T-helper 2 cell (primary cell): ENCODE data around the gene SCARF2.
"Not testable (repeated sequence)": the region's sequence is repeated elsewhere in the genome, so short reads cannot be mapped to it uniquely, and the experiment has no call there.

Experiments used
- DNase-seq, 5 experiments: peaks; one replicate each; pipeline versions ENCODE4 v3.0.0 to v3.0.0-alpha.2; 2012 to 2022
- total RNA-seq, 2 donors: gene quantifications; one replicate each; lab custom pipeline; 2026; lab: John Stamatoyannopoulos, UW

SCARF2 gene, protein sequence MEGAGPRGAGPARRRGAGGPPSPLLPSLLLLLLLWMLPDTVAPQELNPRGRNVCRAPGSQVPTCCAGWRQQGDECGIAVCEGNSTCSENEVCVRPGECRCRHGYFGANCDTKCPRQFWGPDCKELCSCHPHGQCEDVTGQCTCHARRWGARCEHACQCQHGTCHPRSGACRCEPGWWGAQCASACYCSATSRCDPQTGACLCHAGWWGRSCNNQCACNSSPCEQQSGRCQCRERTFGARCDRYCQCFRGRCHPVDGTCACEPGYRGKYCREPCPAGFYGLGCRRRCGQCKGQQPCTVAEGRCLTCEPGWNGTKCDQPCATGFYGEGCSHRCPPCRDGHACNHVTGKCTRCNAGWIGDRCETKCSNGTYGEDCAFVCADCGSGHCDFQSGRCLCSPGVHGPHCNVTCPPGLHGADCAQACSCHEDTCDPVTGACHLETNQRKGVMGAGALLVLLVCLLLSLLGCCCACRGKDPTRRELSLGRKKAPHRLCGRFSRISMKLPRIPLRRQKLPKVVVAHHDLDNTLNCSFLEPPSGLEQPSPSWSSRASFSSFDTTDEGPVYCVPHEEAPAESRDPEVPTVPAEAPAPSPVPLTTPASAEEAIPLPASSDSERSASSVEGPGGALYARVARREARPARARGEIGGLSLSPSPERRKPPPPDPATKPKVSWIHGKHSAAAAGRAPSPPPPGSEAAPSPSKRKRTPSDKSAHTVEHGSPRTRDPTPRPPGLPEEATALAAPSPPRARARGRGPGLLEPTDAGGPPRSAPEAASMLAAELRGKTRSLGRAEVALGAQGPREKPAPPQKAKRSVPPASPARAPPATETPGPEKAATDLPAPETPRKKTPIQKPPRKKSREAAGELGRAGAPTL
- 4.5 to 5.6 reads per million in 2 donors for total RNA-seq

DNA sequence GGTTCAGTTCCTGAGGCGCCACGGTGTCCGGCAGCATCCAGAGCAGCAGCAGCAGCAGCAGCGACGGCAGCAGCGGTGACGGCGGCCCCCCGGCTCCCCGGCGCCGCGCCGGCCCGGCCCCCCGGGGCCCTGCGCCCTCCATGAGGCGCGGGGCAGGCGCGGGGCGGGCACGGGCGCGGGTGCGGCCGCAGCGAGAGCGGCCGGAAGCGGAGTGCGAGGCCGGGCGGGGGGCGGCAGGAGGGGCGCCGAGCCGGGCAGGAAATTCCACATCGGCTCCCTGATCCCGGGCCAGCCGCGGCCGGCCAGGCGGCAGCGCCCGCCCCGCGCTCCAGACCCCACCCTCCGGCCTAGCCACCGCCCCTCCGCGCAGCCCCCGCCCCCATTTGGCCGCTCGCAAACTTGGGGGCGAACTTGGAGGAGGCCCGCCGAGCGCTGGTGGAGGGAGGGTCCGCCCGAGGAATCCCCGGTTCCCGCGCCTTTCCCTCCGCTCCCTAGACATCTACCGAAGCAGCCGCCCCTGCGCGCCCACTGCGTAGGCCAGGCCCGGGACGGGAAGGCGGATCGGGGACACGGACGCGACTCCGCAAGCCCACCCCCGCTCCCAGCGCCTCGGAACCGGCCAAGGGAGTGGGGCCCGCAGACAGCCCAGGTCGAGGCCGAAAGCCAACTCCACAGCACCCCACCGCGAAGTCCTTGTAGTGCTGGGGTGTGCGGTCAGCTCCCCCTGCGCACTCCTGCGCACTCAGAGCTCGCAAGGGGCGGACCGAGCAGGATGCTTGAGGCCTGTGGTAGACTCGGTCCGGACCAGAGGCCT is at the start of gene SCARF2:
TSS of gene SCARF2 (minus strand) at position 213 of the 814 bp plus-strand sequence. CDS start at position 142, 71 bp downstream.
- DNase-seq, result no peak

DNA sequence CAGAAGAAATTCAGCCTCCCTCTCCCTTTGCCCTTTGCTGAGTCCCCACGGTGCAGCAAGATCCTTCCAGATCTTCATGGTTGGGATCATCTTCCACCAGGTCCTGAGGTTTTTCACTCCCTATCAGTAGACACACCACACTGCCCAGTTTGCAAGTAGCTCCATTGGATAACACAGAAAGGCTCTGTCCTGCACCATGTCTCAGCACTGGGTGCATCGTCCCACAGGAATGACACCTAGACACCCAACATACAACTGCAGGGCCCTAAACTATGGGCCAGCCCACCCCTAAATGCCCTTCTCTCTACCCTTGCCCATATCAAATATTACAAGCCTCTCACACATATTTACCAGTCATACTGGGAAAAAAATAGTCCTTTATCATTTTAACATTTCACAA is 48.6 kb upstream of the SCARF2 start:
- DNase-seq, result no peak

DNA sequence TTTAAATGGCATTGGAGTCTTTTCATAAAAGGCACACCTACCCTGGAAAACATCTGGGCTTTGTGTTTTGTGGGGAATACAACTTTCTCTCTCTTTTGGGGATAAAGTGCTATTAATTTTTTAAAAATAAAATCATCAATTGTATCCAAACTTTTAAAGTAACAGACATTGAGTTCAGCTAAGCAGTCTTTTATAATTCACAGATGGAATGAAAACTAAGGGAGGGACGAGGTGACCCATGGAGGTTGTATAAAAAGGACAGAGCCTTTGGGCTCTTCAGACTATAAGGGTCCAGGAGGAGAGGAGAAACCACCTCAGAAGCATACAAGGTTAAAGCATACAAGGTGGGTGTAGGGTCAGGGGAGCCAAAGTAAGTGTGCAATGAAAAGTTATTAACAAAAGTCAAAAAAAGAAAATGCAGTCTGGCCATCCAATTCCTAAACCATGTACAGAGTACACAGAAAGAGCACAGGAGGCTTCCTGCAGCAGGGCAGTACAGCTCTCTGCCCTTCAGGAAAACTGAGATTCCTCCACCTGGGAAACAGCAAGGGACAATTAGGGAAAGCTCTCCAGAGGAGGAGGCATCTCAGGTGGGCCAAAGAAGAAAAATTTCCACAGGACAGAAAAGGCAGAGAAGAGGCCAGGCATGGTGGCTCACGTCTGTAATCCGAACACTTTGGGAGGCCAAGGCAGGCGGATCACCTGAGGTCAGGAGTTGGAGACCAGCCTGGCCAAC is 47.5 kb upstream of the SCARF2 start:
- no peak for DNase-seq

DNA sequence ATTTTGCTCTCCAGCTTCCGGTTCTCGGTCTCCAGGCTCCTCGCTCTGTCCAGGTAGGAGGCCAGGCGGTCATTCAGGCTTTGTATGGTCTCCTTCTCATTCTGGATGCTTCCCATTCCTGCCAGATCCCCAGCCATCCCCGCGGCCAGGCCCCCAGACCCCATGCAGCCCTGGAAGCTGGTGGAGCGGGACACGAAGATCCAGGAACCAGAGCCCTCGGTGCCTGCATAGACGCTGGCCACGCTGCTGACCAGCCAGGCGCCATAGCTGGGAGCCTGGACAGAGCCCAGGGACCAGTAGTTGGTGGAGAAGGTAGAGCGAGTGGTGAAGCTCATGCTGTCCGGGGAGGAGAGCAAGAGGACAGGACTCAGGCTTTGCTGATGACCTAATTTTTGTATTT is 46.1 kb upstream of the SCARF2 start:
- no peak for DNase-seq

DNA sequence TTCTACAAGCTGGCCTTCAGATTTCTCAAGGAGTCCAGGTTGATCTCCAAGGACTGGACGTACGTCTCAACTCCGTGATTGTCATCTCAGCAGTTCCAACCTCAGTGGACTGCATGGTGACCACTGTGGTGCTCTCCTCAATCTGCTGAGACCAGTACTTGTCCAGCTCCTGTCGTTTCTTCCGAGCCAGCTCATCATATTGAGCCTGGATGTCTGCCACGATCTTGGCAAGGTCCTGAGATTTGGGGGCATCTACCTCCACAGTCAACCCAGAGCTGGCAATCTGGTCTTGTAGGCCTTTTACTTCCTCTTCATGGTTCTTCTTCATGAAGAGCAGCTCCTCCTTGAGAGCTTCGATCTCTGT is 45.5 kb upstream of the SCARF2 start:
- DNase-seq, result not testable (repeated sequence)

DNA sequence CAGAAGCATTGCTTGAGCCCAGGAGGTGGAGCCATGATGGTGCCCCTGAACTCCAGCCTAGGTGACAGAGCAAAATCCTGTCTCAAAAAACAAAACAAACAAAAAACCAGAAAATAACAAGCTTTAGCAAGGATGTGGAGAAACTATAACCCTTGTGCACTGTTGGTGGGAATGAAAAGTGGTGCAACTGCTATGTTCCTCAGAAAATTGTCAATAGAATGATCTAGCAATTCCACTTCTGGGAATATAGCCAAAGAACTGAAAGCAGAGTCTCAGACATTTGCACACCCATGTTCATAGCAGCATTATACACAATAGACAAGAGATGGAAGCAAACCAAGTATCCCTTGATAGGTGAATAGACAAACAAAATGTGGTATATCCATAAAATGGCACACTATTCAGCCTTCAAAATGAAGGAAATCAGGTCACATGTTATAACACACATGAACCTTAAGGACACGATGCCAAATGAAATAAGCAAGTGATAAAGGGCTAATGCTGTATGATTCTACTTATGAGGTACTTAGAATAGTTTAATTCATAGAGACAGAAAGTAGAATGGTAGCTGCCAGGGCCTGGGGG is 42.1 kb upstream of the SCARF2 start:
- no peak for DNase-seq

DNA sequence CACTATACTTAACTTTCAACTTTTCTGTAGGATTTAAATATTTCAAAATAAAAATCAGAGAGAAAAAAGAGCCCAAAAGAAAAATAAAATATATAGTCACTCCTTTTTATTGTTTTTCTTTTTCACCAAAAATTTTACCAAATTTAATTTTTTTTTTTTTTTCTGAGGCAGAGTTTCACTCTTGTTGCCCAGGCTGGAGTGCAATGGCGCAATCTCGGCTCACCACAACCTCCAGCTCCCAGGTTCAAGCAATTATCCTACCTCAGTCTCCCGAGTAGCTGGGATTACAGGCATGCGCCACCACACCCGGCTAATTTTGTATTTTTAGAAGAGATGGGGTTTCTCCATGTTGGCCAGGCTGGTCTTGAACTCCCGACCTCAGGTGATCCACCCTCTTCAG is 40.4 kb upstream of the SCARF2 start:
- not testable (repeated sequence) for DNase-seq

DNA sequence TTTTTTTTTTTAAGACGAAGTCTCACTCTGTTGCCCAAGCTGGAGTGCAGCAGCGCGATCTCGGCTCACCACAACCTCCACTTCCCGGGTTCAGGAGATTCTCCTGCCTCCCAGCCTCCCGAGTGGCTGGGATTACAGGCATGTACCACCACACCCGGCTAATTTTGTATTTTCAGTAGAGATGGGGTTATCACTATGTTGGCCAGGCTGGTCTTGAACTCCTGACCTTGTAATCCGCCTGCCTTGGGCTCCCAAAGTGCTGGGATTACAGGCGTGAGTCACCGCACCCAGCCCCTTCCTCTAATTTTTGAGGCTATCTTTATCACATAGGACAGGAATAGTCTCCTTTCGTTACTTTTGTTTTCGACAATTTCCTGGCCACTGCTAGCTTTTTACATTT is 37.9 kb upstream of the SCARF2 start:
- not testable (repeated sequence) for DNase-seq

DNA sequence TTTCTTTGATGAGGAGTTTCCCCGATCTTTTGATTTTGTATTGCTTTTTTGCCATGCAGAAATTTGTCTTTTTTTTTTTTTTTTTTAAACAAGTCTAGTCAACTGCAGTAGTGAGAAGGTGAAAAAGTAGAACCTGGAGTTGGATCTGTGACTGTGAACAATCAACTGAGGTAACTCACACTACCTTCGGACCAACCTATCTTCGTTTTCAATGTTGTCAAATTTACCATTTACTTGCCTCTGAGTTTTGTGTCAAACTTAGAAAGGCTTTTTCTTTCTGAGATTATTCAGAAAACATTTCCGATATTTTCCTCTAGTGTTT is 37.5 kb upstream of the SCARF2 start:
- DNase-seq, result no peak

DNA sequence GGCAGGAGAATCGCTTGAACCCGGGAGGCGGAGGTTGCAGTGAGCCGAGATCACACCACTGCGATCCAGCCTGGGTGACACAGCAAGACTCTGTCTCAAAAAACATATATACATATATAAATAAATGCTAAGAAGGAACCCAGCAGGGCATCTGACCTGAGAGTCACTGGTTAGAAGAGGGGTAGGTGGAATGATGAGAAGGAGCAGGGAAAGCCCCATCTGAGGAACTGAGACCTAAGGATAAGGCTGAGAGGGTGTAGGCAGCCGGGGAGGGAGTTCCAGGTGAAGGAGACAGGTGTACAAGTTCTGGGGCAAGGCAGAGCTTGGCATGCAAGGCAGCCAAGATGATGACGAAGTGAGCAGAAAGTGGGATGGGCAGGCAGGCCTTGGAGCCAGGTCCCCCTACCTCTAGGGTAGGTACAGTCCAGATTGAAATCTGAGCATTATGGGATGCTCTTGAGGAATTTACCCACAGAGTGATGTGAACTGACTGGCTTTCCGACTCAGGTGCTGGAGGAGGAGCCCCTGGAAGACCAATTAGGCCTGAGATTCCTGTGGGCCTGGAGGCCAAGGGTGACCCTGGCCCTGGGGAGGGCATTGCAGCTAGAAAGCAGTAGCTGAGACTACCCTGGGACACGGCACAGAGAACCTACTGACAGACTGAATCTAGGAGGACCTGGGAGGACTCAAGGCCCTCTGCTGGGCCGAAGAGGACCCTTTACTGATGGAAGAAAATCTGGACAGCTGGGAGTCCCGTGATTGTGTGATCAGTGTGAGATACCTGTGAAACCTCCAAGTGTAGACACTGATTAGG is 35.2 kb upstream of the SCARF2 start:
- no peak for DNase-seq

DNA sequence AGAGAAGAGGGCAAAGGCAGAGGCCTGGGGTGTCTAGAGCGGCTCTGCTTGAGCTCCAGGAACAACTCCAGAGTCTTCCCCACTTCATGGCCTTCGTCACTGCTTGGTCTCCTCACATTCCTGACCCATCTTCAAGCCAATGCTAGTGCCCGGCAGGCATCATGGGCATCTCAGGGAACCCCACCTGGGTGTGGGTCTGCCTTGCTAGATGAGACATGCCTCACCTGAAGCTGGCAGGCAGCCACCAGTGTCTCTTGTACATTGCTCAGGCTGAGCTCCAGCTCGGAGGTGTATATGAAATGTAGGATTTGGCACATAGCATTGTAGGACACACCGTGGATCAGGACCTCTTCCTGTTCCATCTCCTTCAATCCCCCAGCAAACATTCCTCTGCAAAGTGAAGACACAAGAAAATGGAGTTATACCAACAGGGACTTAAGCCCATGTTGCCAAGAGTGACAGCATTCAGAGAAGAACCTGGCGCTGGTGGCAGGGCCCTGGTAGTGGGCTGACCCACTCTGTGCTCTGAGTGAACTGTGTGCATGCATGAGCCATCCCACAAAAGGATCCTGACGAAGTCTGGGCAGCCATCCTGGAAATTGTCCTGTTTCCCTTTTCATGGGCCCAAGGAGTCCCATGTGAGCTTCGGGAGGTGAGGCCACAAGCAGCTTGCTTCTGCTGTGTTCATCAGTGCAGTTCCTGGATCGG is 33.7 kb upstream of the SCARF2 start:
- DNase-seq, result no peak

DNA sequence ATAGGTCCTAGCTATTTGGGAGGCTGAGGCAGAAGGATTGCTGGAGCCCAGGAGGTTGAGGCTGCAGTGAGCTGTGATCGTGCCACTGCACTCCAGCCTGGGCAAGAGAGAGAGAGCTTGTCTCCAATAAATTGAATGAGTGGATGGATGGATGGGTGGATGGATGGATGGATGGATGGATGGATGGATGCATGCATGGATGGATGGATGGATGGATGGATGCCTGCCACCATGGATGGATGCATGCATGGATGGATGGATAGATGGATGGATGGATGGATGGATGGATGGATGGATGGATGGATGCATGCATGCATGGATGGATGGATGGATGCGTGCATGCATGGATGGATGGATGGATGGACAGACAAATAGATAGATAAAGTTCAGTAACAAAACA is 32.9 kb upstream of the SCARF2 start:
- not testable (repeated sequence) for DNase-seq

DNA sequence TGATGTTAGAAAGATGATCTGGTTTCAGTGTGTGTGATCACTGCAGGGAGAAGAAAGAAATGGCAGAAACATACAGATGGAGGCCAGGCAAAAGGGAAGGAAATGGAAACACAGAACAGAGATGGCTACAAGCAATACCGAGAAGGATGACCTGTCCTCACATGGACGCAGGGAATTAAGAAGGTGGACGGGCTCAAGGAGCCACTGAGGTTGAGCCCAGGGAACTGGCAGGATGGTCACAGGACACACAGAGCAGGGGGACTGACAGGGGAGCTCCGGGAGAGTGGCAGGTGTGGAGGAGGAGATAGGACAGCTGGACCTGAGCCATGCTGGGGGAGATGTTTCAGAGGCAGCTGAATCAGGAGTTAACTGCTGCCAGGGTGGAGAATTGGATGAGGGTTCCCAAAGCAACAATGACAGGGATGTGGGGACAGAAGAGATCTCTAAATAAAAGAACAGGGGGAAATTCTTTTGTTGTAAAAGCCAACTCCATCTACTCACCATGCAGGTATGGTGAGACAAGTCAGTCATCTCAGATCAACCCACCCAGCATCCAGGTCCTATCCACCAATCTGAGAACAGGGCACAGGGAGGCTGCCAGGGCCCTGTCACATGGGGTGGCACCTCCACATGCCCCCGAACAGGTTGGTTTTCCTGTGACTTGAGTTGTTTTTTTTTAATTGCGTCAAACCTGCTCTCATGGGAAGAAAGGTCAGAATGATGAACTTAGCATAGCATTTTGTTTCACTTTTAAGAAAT is 31.7 kb upstream of the SCARF2 start:
- no peak for DNase-seq

DNA sequence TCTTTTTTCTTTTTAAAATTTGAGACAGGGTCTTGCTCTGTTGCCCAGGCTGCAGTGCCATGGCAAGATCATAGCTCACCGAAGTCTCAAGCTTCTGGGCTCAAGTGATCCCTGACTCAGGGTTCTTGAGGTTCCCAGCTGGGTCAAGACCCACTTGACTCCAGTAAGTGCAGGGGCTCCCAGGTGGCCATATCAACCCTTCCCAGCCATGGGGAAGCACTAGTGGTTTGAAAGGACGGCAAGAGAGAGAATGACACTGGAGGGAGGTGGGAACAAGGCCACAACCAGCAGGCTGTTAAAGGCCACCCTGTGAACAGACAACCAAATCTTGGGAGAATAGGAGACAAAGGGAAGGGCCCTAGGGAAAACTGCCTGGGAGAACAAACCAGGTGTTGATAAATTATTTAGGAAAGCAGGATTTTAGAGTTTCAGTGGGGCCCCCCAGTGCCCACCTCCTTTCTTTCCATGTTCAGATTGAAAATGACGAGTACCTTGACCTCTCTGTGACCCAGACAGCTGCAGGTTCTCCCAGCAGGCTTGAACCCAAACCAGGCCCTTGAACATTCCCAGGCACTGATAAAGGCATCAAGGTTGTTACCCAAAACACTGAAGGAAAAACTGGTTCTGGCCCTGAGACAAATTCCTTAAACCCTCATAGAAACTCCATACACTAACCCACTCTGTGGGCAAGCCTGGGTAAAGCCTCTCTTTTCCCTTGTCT is 29.2 kb upstream of the SCARF2 start:
- DNase-seq, result no peak

DNA sequence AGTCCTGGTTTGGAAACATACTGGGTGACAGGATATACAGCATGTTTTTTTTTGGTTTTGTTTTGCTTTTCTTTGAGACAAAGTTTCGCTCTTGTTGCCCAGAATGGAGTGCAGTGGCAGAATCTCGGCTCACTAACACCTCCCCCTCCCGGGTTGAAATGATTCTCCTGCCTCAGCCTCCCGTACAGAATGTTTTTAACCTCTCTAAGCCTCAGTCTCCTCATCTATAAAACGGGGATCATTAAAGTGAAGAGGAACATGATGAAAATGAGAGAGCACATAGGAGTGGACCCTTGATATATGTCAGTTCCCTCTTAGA is 28.1 kb upstream of the SCARF2 start:
- no peak for DNase-seq

DNA sequence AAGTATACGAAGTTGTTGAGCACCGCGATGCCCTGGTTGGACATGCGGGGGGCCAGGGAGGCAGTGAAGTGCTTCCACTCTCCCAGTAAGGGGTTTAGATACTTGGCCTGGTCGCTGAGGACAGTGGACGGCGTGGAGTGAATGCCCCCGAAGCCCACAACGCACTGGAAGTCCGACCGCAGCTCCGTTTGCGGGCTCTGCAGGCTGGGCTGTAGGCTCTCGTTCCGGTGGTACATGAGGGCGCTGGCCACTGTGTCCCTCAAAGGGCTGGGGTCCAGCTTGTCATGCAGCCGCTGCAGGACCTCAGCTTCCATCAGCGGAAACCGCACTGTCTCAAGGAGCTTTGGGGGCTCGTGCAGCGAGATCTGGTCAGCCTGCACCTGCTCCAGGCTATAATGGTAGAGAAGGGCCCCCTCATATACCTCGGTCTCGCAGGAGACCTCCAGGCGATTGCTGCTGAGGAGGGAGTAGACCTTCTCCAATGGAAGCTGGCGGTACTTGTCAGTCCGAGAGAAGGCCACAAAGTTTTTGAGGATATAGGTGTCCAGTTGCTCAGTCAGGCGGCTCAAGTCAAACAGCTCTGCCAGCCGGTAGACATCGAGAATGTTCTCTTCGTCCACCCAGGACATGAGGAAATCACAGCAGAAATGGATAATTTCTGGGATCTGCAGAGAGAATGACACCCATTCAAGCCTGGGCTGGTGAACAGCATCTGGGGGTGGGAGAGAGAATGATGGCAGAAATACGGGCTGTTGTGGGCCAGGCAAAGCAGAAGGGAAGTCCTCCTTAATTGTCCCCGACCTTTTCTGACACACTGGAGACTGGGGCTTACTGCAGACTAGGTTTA is 27.5 kb upstream of the SCARF2 start:
- no peak for DNase-seq

DNA sequence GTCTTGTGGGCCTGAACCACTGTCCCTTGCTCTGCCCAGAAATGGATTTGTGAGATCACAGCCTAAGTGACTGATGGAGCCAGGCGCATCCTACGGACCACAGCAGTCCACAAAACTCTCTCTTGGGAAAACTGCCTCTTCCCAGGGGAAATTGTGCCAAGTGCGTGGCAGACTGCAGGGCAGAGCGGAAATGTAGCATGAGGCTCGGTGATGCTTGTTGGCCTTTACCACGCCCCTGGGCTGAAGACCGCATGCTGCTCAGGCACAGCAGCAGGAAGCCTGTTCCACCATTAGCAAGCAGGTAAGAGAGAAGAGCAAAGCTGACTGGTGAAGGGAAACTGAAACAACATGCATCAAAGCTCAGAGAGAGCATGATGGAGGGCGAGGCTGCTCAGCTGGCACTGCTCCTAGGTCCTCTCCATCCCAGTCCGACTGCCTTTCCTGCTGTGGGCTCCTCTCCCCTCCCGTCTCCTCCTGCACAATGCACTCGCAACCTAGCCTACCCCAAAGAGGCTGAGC is 26.5 kb upstream of the SCARF2 start:
- DNase-seq, result peak in 4 of 5 experiments; percentile 34 to 96 (median 54)
